HepG2 (cell line): Measurements from ENCODE around the gene GOLGA8K. TPM values are rescaled to one million over a fixed set of nuclear protein-coding genes. Genes with fewer than 3 reads are reported as not detected.
"Not testable (repeated sequence)": the region's sequence is repeated elsewhere in the genome, so short reads cannot be mapped to it uniquely, and the experiment has no call there.

Experiments used
- ATAC-seq: fragments of 200-7000 bp; cut with Tn5 transposase; 3 replicates; pipeline ENCODE4 v1.9.1; 2020; ENCODE audit warnings: mild to moderate bottlenecking, moderate library complexity
- BruUV-seq: library from RNA; stranded (reverse); fragments of 400-500 nt; replicated peaks from 2 replicates; lab custom pipeline; 2021; lab: Mats Ljungman, UMichigan
- CTCF ChIA-PET: fragments of 300-600 bp; formaldehyde crosslinking; extraction: SDS; loops from one replicate; lab custom pipeline; 2021; ENCODE audit warnings: low total read pairs, inconsistent platforms, low intra/inter-chr PET ratio; lab: Yijun Ruan, JAX
- POLR2A ChIA-PET: fragments of 350-600 bp; sonication (Branson Sonifier 250); formaldehyde crosslinking; loops from one replicate; lab custom pipeline; 2020; ENCODE audit warnings: antibody characterized with exemption, inconsistent platforms; lab: Yijun Ruan, JAX
- DNase-seq: peaks from one replicate; pipeline ENCODE4 v3.0.0-alpha.2; 2015; ENCODE audit warnings: low spot score
- FAIRE-seq: peaks from 3 replicates; lab custom pipeline; 2011; peaks lifted over from hg19 to GRCh38; lab: Jason Lieb, UNC
- H2AFZ ChIP-seq: one replicate; pipeline ENCODE4 v1.6.1; 2011; ENCODE audit warnings: low read length, inconsistent platforms
- H3K27ac ChIP-seq: fragments of 300-600 bp; 3 replicates; pipeline ENCODE4 v1.8.0; 2011; ENCODE audit warnings: mixed run types, mild to moderate bottlenecking, mixed read lengths, low read length, inconsistent platforms; ENCODE audit not compliant: insufficient read depth; ENCODE audit errors: extremely low read length
- H3K27me3 ChIP-seq, 2 experiments: fragments of 200-600 bp in 1 of 2; 2 replicates in 1 of 2; 3 replicates in 1 of 2; pipeline versions ENCODE4 v1.6.0 to v1.8.0; 2011; ENCODE audit warnings: low read length in 2 of 2, mild to moderate bottlenecking in 2 of 2, moderate library complexity in 2 of 2, inconsistent platforms in 1 of 2; ENCODE audit not compliant: insufficient read depth in 2 of 2, control insufficient read depth in 1 of 2
- H3K36me3 ChIP-seq, 2 experiments: fragments of 200-600 bp in 1 of 2; replicated peaks in 1 of 2; 2 replicates in 1 of 2; 3 replicates in 1 of 2; pipeline versions ENCODE4 v1.5.1 to v1.8.0; 2011; ENCODE audit warnings: low read length in 2 of 2, inconsistent platforms in 1 of 2; ENCODE audit not compliant: insufficient read depth in 2 of 2, control insufficient read depth in 1 of 2
- H3K4me1 ChIP-seq: 2 replicates; pipeline ENCODE4 v1.5.1; 2012; ENCODE audit warnings: low read length, inconsistent platforms; ENCODE audit not compliant: insufficient read depth
- H3K4me2 ChIP-seq: 2 replicates; pipeline ENCODE4 v1.6.0; 2011; ENCODE audit warnings: low read depth, low read length, inconsistent platforms
- H3K4me3 ChIP-seq, 3 experiments: fragments of 200-600 bp in 1 of 3; sonication (generic), shearing (Covaris generic) in 1 of 3; replicated peaks in 1 of 3; 2 replicates each; pipeline ENCODE4 v1.5.1; 2011 to 2016; ENCODE audit warnings: low read length in 3 of 3, inconsistent platforms in 2 of 3, low read depth in 2 of 3, mild to moderate bottlenecking in 2 of 3, control low read depth in 1 of 3, mixed read lengths in 1 of 3; ENCODE audit not compliant: insufficient read depth in 1 of 3
- H3K79me2 ChIP-seq: one replicate; pipeline ENCODE4 v1.6.1; 2011; ENCODE audit warnings: low read length, inconsistent platforms; ENCODE audit not compliant: insufficient read depth
- H3K9ac ChIP-seq: 2 replicates; pipeline ENCODE4 v1.6.0; 2011; ENCODE audit warnings: mild to moderate bottlenecking, low read depth, low read length, inconsistent platforms; ENCODE audit not compliant: insufficient read depth
- H3K9me3 ChIP-seq: 2 replicates; pipeline ENCODE4 v1.5.1; 2012; ENCODE audit warnings: mild to moderate bottlenecking, low read length
- H4K20me1 ChIP-seq: 2 replicates; pipeline ENCODE4 v1.6.0; 2011; ENCODE audit warnings: inconsistent platforms, mild to moderate bottlenecking, low read length, moderate library complexity; ENCODE audit not compliant: insufficient read depth
- CEBPG ChIP-seq: IDR thresholded peaks from 2 replicates; pipeline ENCODE4 v1.6.1; 2016
- ELF3 ChIP-seq: IDR thresholded peaks from 2 replicates; pipeline ENCODE4 v1.6.1; 2016; ENCODE audit warnings: missing genetic modification reagents, missing compliant biosample characterization
- STAG1 ChIP-seq: sonication (generic); formaldehyde crosslinking; IDR thresholded peaks from 2 replicates; pipeline ENCODE4 v1.4.0; 2020; ENCODE audit warnings: missing genetic modification reagents
- WGBS: methylation state at CpG from one replicate; pipeline ENCODE4 v1.1.6; 2017; ENCODE audit warnings: low lambda C conversion rate; 5-methylcytosine and 5-hydroxymethylcytosine counted together
- in situ Hi-C: cut with HindIII; loops from 2 replicates; pipeline ENCODE4 v1.10.0; 2017; ENCODE audit warnings: low pct_unique_long_range_greater_than_20kb; ENCODE audit not compliant: extremely low pct_ligation_motif_present
- intact Hi-C: fragments of 100-400 bp; cut with micrococcal nuclease; formaldehyde crosslinking; loops from one replicate; pipeline ENCODE4 v1.10.0; 2022; ENCODE audit not compliant: unreplicated experiment
- polyA plus RNA-seq, 8 experiments: library from polyadenylated mRNA; depleted of rRNA in 3 of 8; stranded (reverse) in 7 of 8; unstranded in 1 of 8; fragments of >200 nt; fragmentation: Illumina TruSeq in 4 of 8; extraction: Trizol in 4 of 8; gene quantifications; 2 replicates each; pipeline versions ENCODE4 v1.2.1 to v1.2.3, GENCODE V29; 2011 to 2016; ENCODE audit warnings: low read depth in 4 of 8, missing spikeins in 1 of 8, mixed read lengths in 1 of 8; ENCODE audit not compliant: insufficient read depth in 1 of 8
- total RNA-seq, 5 experiments: library from RNA; depleted of rRNA; stranded (reverse); fragments of >200 nt; fragmentation: Illumina TruSeq; extraction: Trizol; gene quantifications; 2 replicates each; pipeline ENCODE4 v1.2.3, GENCODE V29; 2016; ENCODE audit warnings: low read depth in 1 of 5

GOLGA8K gene
- total and polyA plus RNA-seq, 2 of the 13 experiments (the other 11 are each of a cell fraction or from before 2014, with no cell fraction given): 0.08 TPM; not detected in 1

- intact Hi-C loops, H3K79me2 ChIP-seq, POLR2A ChIA-PET, H4K20me1 ChIP-seq, H3K27me3 ChIP-seq, FAIRE-seq, H3K36me3 ChIP-seq, ATAC-seq, H3K9ac ChIP-seq, H3K4me1 ChIP-seq, in situ Hi-C loops, H3K4me3 ChIP-seq, H3K27ac ChIP-seq, H3K4me2 ChIP-seq, H2AFZ ChIP-seq, DNase-seq, CTCF ChIA-PET, H3K9me3 ChIP-seq: not testable (repeated sequence)
- WGBS: 36% methylated on average over 1 of the region's 4 CpGs
- TSS peak; percentile 48 for BruUV-seq
These were observed 24.5 kb upstream of the GOLGA8K start for GRCh38 chr15:32427635-32428034.

GRCh38 chr15:32426511-32426910 lies 23.4 kb upstream of the GOLGA8K start:
- H3K4me3 ChIP-seq, H3K9ac ChIP-seq, H3K79me2 ChIP-seq, H3K27me3 ChIP-seq, POLR2A ChIA-PET, BruUV-seq, in situ Hi-C loops, DNase-seq, intact Hi-C loops, CTCF ChIA-PET, H4K20me1 ChIP-seq, H3K36me3 ChIP-seq, H3K4me2 ChIP-seq, H3K4me1 ChIP-seq, FAIRE-seq, H2AFZ ChIP-seq, H3K27ac ChIP-seq, ATAC-seq, H3K9me3 ChIP-seq: not testable (repeated sequence)
- 71% methylated on average over 4 of the region's 4 CpGs for WGBS

- H3K9ac ChIP-seq, H3K27me3 ChIP-seq, H3K9me3 ChIP-seq, CTCF ChIA-PET, H2AFZ ChIP-seq, H3K36me3 ChIP-seq, H3K4me1 ChIP-seq, H3K4me2 ChIP-seq, H3K27ac ChIP-seq, in situ Hi-C loops, FAIRE-seq, DNase-seq, BruUV-seq, H4K20me1 ChIP-seq, H3K4me3 ChIP-seq, ATAC-seq, POLR2A ChIA-PET, H3K79me2 ChIP-seq, intact Hi-C loops: not testable (repeated sequence)
- WGBS: 2% methylated on average over 2 of the region's 3 CpGs
- TF ChIP-seq STAG1 (CRISPR knock-in tag) (peak; percentile 43), ELF3 (CRISPR knock-in tag) (0 out of 2 replicates have a peak, but pooled peaks have one; percentile 24), CEBPG (CRISPR knock-in tag) (0 out of 2 replicates have a peak, but pooled peaks have one; percentile 8)
These were observed 4.8 kb upstream of the GOLGA8K start for GRCh38 chr15:32407903-32408302.

GRCh38 chr15:32396522-32396921 lies 6.6 kb downstream of the GOLGA8K start:
- WGBS: 80% methylated on average over 1 of the region's 8 CpGs
- H3K79me2 ChIP-seq, H3K27ac ChIP-seq, ATAC-seq, H3K27me3 ChIP-seq, H3K9ac ChIP-seq, FAIRE-seq, H3K4me1 ChIP-seq, H3K9me3 ChIP-seq, DNase-seq, H3K4me3 ChIP-seq, H3K4me2 ChIP-seq, intact Hi-C loops, H2AFZ ChIP-seq, CTCF ChIA-PET, H3K36me3 ChIP-seq, BruUV-seq, POLR2A ChIA-PET, H4K20me1 ChIP-seq, in situ Hi-C loops: not testable (repeated sequence)
